Peyer's patch (tissue), 4 donors: ENCODE data around the gene MFRP. TPM values are rescaled to one million over a fixed set of nuclear protein-coding genes. Genes with fewer than 3 reads are reported as not detected.

Experiments used
- DNase-seq, 3 donors: peaks; one replicate each; pipeline ENCODE4 v3.0.0-alpha.2; 2017 to 2019
- H3K27ac ChIP-seq, 4 donors: fragments of 200-600 bp; sonication (generic); one replicate each; pipeline ENCODE4 v1.5.1; 2016 to 2019
- H3K27me3 ChIP-seq, 2 donors: fragments of 200-600 bp; sonication (generic); one replicate each; pipeline ENCODE4 v1.5.1; 2019
- H3K36me3 ChIP-seq, 3 donors: fragments of 200-600 bp; sonication (generic); one replicate each; pipeline ENCODE4 v1.5.1; 2016 to 2019
- H3K4me1 ChIP-seq, 4 donors: fragments of 200-600 bp; sonication (generic); one replicate each; pipeline ENCODE4 v1.5.1; 2016 to 2019
- H3K4me3 ChIP-seq, 4 donors: fragments of 200-600 bp; sonication (generic); 1 replicate in 3 of 4; 2 replicates in 1 of 4; pipeline ENCODE4 v1.5.1; 2016 to 2019; ENCODE audit warnings: mild to moderate bottlenecking in 1 of 4
- H3K9me3 ChIP-seq, 4 donors: fragments of 200-600 bp; sonication (generic); one replicate each; pipeline ENCODE4 v1.5.1; 2016 to 2019; ENCODE audit warnings: mild to moderate bottlenecking in 1 of 4
- CTCF ChIP-seq, 6 experiments: fragments of 450-650 bp in 4 of 6; fragments of 200-600 bp in 2 of 6; sonication (generic) in 1 of 6; IDR thresholded peaks; one replicate each; pipeline ENCODE4 v1.5.1; 2017 to 2019; ENCODE audit warnings: antibody characterized with exemption in 6 of 6, mild to moderate bottlenecking in 3 of 6, moderate library complexity in 1 of 6
- POLR2A ChIP-seq, 2 donors: fragments of 450-650 bp; IDR thresholded peaks; one replicate each; pipeline ENCODE4 v1.5.1; 2017; ENCODE audit warnings: antibody characterized with exemption in 2 of 2, mild to moderate bottlenecking in 2 of 2, moderate library complexity in 2 of 2
- total RNA-seq, 4 donors: library from RNA; depleted of rRNA; stranded (reverse); fragments of >200 nt; gene quantifications; one replicate each; pipeline ENCODE4 v1.1.0, GENCODE V29; 2016

Gene MFRP
- total RNA-seq, 4 donors from 2014 or later = not detected

- H3K36me3 ChIP-seq = no peaks in the 10 kb centered on the region
- TF ChIP-seq CTCF (IDR thresholded peaks at IDR 0.05) (no peak), POLR2A (IDR thresholded peaks at IDR 0.05) (no peak)
- H3K9me3 ChIP-seq = no peaks in the 10 kb centered on the region
- H3K4me1 ChIP-seq = peaks cover 0 to 26% (median 6%) of the 10 kb centered on the region in 4 donors
- peak overlapping the region in 1 of 4 donors; percentile 81 for H3K27ac ChIP-seq
- no peak overlapping the region for H3K4me3 ChIP-seq
- DNase-seq = peak in 1 of 3 donors; percentile 41
- no peaks in the 10 kb centered on the region for H3K27me3 ChIP-seq
Observed at GRCh38 chr11:119322921-119323531, 23.5 kb downstream of the MFRP start.

- peaks cover 0 to 32% (median 6%) of the 10 kb centered on the region in 4 donors for H3K4me1 ChIP-seq
- H3K27ac ChIP-seq = peak overlapping the region in 3 of 4 donors; percentile 74 to 87 (median 81)
- TF ChIP-seq CTCF (IDR thresholded peaks at IDR 0.05) (peak in 2 of 6 experiments; percentile 7 to 21), POLR2A (IDR thresholded peaks at IDR 0.05) (no peak)
Observed at GRCh38 chr11:119322360-119322739, 24.2 kb downstream of the MFRP start.

GRCh38 chr11:119320776-119321524, 25.6 kb downstream of the MFRP start:
- Histone ChIP-seq H3K36me3 (no peaks in the 10 kb centered on the region), H3K9me3 (no peaks in the 10 kb centered on the region), H3K27ac (peak overlapping the region; percentile 68 to 87 (median 78)), H3K4me1 (peaks cover 0 to 34% (median 17%) of the 10 kb centered on the region in 4 donors), H3K4me3 (peak overlapping the region; percentile 48 to 53 (median 52)), H3K27me3 (no peaks in the 10 kb centered on the region)
- TF ChIP-seq CTCF (IDR thresholded peaks at IDR 0.05) (no peak), POLR2A (IDR thresholded peaks at IDR 0.05) (peak; percentile 19 to 35)
- DNase-seq = peak; percentile 67 to 81 (median 68)

More at GRCh38 chr11:119322360-119322739, 24.2 kb downstream of the MFRP start:
- Histone ChIP-seq H3K27me3 (no peaks in the 10 kb centered on the region), H3K4me3 (no peak overlapping the region), H3K9me3 (no peaks in the 10 kb centered on the region), H3K36me3 (no peaks in the 10 kb centered on the region)
- peak in 1 of 3 donors; percentile 0 for DNase-seq

- H3K9me3 ChIP-seq = no peaks in the 10 kb centered on the region
- DNase-seq = no peak
- H3K4me3 ChIP-seq = peak overlapping the region; percentile 48 to 53 (median 52)
- H3K27me3 ChIP-seq = no peaks in the 10 kb centered on the region
- peaks cover 0 to 36% (median 19%) of the 10 kb centered on the region in 4 donors for H3K4me1 ChIP-seq
- H3K27ac ChIP-seq = peak overlapping the region; percentile 68 to 87 (median 78)
- TF ChIP-seq CTCF (IDR thresholded peaks at IDR 0.05) (no peak), POLR2A (IDR thresholded peaks at IDR 0.05) (no peak)
- no peaks in the 10 kb centered on the region for H3K36me3 ChIP-seq
Observed at GRCh38 chr11:119320240-119320775, 26.2 kb downstream of the MFRP start.

- peaks cover 0 to 42% (median 22%) of the 10 kb centered on the region in 4 donors for H3K4me1 ChIP-seq
- TF ChIP-seq POLR2A (IDR thresholded peaks at IDR 0.05) (no peak), CTCF (IDR thresholded peaks at IDR 0.05) (no peak)
- H3K4me3 ChIP-seq = no peak overlapping the region
- no peak for DNase-seq
- no peaks in the 10 kb centered on the region for H3K36me3 ChIP-seq
- peak overlapping the region; percentile 68 to 87 (median 78) for H3K27ac ChIP-seq
- no peaks in the 10 kb centered on the region for H3K27me3 ChIP-seq
- H3K9me3 ChIP-seq = no peaks in the 10 kb centered on the region
Observed at GRCh38 chr11:119319700-119320239, 26.7 kb downstream of the MFRP start.
